Naive thymus-derived CD4-positive, alpha-beta T cell (primary cell): ENCODE results near the gene ADAM12. TPM values are rescaled to one million over a fixed set of nuclear protein-coding genes. Genes with fewer than 3 reads are reported as not detected.

Source experiments
- ATAC-seq: fragments of 150-1000 bp; cut with Tn5 transposase; 2 replicates; pipeline ENCODE4 v1.10.0; 2021; ENCODE audit warnings: mild to moderate bottlenecking, moderate library complexity
- CTCF ChIA-PET: fragments of 350-600 bp; sonication (Branson Sonifier 250); formaldehyde crosslinking; loops from one replicate; lab custom pipeline; 2021; ENCODE audit warnings: antibody characterized with exemption; lab: Charles Lee
- POLR2A ChIA-PET: fragments of 350-600 bp; sonication (Branson Sonifier 250); formaldehyde crosslinking; loops from one replicate; lab custom pipeline; 2021; ENCODE audit warnings: antibody characterized with exemption, inconsistent platforms; lab: Charles Lee
- DNase-seq, 9 donors: peaks; one replicate each; pipeline versions ENCODE4 v3.0.0 to v3.0.0-alpha.2; 2020 to 2022; ENCODE audit warnings: mixed read lengths in 1 of 9
- H3K27ac ChIP-seq: one replicate; pipeline ENCODE4 v1.7.0; 2013; ENCODE audit warnings: mild to moderate bottlenecking, low read depth, low read length, moderate library complexity
- H3K27me3 ChIP-seq, 2 donors: one replicate each; pipeline ENCODE4 v1.7.0; 2013; ENCODE audit warnings: low read length in 2 of 2, mild to moderate bottlenecking in 2 of 2, moderate library complexity in 2 of 2; ENCODE audit not compliant: control insufficient read depth in 2 of 2, insufficient read depth in 2 of 2
- H3K36me3 ChIP-seq, 3 experiments: 1 replicate in 2 of 3; 2 replicates in 1 of 3; pipeline ENCODE4 v1.7.0; 2013; ENCODE audit warnings: low read length in 3 of 3, mild to moderate bottlenecking in 3 of 3, moderate library complexity in 1 of 3; ENCODE audit not compliant: insufficient read depth in 3 of 3, control insufficient read depth in 2 of 3
- H3K4me1 ChIP-seq, 2 donors: one replicate each; pipeline ENCODE4 v1.7.0; 2013; ENCODE audit warnings: low read length in 2 of 2, mild to moderate bottlenecking in 2 of 2, moderate library complexity in 1 of 2; ENCODE audit not compliant: control insufficient read depth in 2 of 2, insufficient read depth in 2 of 2
- H3K4me3 ChIP-seq: 2 replicates; pipeline ENCODE4 v1.7.0; 2013; ENCODE audit warnings: mild to moderate bottlenecking, low read length
- H3K9me3 ChIP-seq, 3 experiments: 1 replicate in 2 of 3; 2 replicates in 1 of 3; pipeline ENCODE4 v1.7.0; 2013; ENCODE audit warnings: low read length in 3 of 3; ENCODE audit not compliant: control insufficient read depth in 2 of 3
- H3K27ac Mint-ChIP-seq, 9 donors: one replicate each; pipeline ENCODE4 v1.8.0; 2020 to 2022; ENCODE audit warnings: mixed read lengths in 9 of 9, mild to moderate bottlenecking in 8 of 9, moderate library complexity in 5 of 9, inconsistent platforms in 2 of 9
- H3K27me3 Mint-ChIP-seq, 5 donors: one replicate each; pipeline ENCODE4 v1.8.0; 2021 to 2022; ENCODE audit warnings: mixed read lengths in 5 of 5, mild to moderate bottlenecking in 1 of 5
- H3K36me3 Mint-ChIP-seq, 5 donors: one replicate each; pipeline ENCODE4 v1.8.0; 2020 to 2022; ENCODE audit warnings: mixed read lengths in 5 of 5, mild to moderate bottlenecking in 3 of 5, inconsistent platforms in 1 of 5
- H3K4me1 Mint-ChIP-seq, 7 donors: one replicate each; pipeline ENCODE4 v1.8.0; 2020 to 2022; ENCODE audit warnings: mixed read lengths in 7 of 7, mild to moderate bottlenecking in 3 of 7, inconsistent platforms in 1 of 7
- H3K4me3 Mint-ChIP-seq, 10 donors: one replicate each; pipeline ENCODE4 v1.8.0; 2020 to 2022; ENCODE audit warnings: mild to moderate bottlenecking in 10 of 10, mixed read lengths in 10 of 10, moderate library complexity in 6 of 10, inconsistent platforms in 2 of 10
- H3K9me3 Mint-ChIP-seq, 11 donors: one replicate each; pipeline ENCODE4 v1.8.0; 2020 to 2022; ENCODE audit warnings: mixed read lengths in 11 of 11, mild to moderate bottlenecking in 4 of 11, inconsistent platforms in 1 of 11, moderate library complexity in 1 of 11
- intact Hi-C, 2 donors: fragments of 100-400 bp; cut with micrococcal nuclease; formaldehyde crosslinking; loops; one replicate each; pipeline ENCODE4 v1.15.1; 2023
- polyA plus RNA-seq, 2 donors: library from polyadenylated mRNA; unstranded; fragments of 300-500 nt; fragmentation: Illumina TruSeq; gene quantifications; one replicate each; pipeline ENCODE4 v1.2.3, GENCODE V29; 2021
- total RNA-seq, 6 experiments: library from RNA in 5 of 6; stranded (reverse) in 5 of 6; gene quantifications; 1 replicate in 5 of 6; 2 replicates in 1 of 6; pipeline ENCODE4 v1.2.3 and lab custom pipeline; 2021 to 2026

The ADAM12 gene
- total and polyA plus RNA-seq, 7 experiments from 2014 or later: 0.58 to 1.0 TPM; not detected in 5

DNA sequence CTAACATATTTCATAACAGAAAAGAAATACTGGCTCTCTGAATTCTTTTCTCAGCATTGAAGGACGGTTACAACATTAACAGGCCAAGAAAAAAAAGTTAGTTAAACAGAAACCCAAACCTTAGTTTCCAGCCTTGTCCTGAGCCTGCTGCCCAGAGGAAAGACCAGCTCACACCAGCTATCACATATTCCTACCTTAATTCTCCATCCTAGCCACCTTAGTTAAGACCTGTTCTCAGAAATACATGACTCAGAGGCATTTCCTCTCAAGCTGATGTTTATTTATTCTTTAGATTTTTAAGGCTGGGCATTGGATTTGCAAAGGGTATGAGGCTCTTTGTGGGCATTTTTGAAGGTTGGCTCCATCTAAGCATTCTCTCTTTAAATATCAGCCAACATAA, 34.3 kb upstream of the ADAM12 start:
- no peak overlapping the region for H3K4me3 Mint-ChIP-seq
- no peak overlapping the region for H3K4me3 ChIP-seq

DNA sequence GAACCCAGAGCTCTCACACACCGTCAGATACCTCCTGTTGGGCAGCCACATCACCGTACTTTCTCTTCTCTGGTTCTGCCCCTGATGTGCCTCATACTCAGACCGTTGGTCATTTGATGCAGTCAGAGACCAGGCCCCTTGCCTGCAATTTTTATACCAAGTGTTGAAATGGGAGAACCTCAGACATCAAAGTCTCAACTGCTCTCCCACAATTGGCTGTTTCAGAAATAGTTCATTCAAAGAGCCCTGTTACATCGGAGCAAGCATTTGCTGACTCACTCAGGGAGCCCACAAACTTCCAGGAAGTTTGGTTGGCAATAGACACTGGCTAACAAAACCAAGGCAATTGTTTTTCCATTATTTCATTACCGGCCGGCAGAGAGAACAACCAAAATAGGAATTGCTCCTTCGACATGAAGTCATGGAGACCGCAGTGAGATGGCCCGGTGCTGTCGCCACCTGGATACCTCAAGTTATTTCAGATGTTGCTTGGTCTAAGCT, 33.5 kb upstream of the ADAM12 start:
- Mint-ChIP-seq H3K9me3 (peaks cover 8 to 58% (median 23%) of the 10 kb centered on the region in 11 donors), H3K4me1 (peaks cover 0 to 4% (median 3%) of the 10 kb centered on the region in 7 donors), H3K27ac (no peak overlapping the region), H3K27me3 (peaks cover 0 to 18% (median 9%) of the 10 kb centered on the region in 5 donors), H3K36me3 (peaks cover 0 to 4% (median 0%) of the 10 kb centered on the region in 5 donors), H3K4me3 (no peak overlapping the region)
- no peaks in the 10 kb centered on the region for H3K36me3 ChIP-seq
- no peak overlapping the region for H3K27ac ChIP-seq
- intact Hi-C loops: no loop called here
- ATAC-seq (no peak), DNase-seq (no peak)
- ChIA-PET CTCF (no interaction called here), POLR2A (no interaction called here)
- H3K4me3 ChIP-seq: no peak overlapping the region
- H3K27me3 ChIP-seq: no peaks in the 10 kb centered on the region
- no peaks in the 10 kb centered on the region for H3K4me1 ChIP-seq
- peaks cover 0 to 15% (median 0%) of the 10 kb centered on the region in 3 experiments for H3K9me3 ChIP-seq

More for the DNA sequence above, 34.3 kb upstream of the ADAM12 start:
- Histone ChIP-seq H3K27me3 (no peaks in the 10 kb centered on the region), H3K4me1 (no peaks in the 10 kb centered on the region), H3K36me3 (no peaks in the 10 kb centered on the region), H3K27ac (no peak overlapping the region), H3K9me3 (peaks cover 0 to 15% (median 0%) of the 10 kb centered on the region in 3 experiments)
- Mint-ChIP-seq H3K36me3 (peaks cover 0 to 4% (median 0%) of the 10 kb centered on the region in 5 donors), H3K4me1 (peaks cover 0 to 4% (median 3%) of the 10 kb centered on the region in 7 donors), H3K27ac (no peak overlapping the region), H3K9me3 (peaks cover 5 to 57% (median 23%) of the 10 kb centered on the region in 11 donors), H3K27me3 (peaks cover 0 to 18% (median 13%) of the 10 kb centered on the region in 5 donors)
- ChIA-PET POLR2A (no interaction called here), CTCF (no interaction called here)
- DNase-seq (no peak), ATAC-seq (no peak)
- intact Hi-C loops: no loop called here

DNA sequence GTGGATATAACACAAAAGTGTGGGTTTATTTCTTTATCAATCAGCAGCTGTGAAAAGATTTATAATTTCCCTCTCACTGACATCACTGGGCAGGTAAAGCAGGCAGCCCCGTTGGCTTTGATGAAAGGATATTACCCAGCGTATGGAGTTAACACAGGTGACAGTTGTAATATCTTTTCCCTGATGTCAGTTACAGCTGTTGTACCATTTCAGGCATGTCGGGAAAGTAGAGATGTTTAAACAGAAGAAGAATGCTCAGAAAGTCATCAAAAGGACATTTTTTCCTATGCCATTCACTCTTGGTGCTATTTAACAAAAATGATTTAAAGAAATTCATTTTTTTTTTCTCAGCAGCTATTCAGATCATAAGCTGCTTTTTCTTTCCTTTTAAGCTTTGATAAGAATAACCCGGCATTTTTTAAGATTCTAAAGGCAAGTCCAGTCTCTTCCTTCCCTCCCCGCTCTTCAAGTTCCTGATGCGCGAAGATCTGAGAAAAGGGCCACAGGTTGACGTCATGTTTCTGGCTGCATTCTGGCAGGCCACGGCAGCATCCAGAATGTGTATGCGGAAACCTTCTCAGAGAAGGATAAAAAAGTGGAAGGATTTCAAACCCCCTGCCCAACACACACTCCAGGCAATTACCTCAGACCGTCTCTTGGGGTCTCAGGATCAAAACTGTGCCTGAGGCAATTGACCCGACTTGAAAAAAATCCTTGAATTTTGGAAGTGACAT, 32.5 kb upstream of the ADAM12 start:
- H3K9me3 Mint-ChIP-seq: peaks cover 8 to 57% (median 24%) of the 10 kb centered on the region in 11 donors
- intact Hi-C loops: no loop called here
- H3K4me1 Mint-ChIP-seq: peaks cover 0 to 3% (median 0%) of the 10 kb centered on the region in 7 donors
- no peak for ATAC-seq
- CTCF ChIA-PET: no interaction called here
- H3K9me3 ChIP-seq: peaks cover 0 to 15% (median 0%) of the 10 kb centered on the region in 3 experiments
- no peak overlapping the region for H3K27ac ChIP-seq
- H3K27me3 ChIP-seq: no peaks in the 10 kb centered on the region
- POLR2A ChIA-PET: no interaction called here
- H3K4me3 Mint-ChIP-seq: no peak overlapping the region
- peaks cover 0 to 16% (median 5%) of the 10 kb centered on the region in 5 donors for H3K27me3 Mint-ChIP-seq
- no peak overlapping the region for H3K27ac Mint-ChIP-seq
- no peak for DNase-seq
- no peak overlapping the region for H3K4me3 ChIP-seq
- H3K36me3 ChIP-seq: no peaks in the 10 kb centered on the region
- no peaks in the 10 kb centered on the region for H3K4me1 ChIP-seq
- peaks cover 0 to 4% (median 0%) of the 10 kb centered on the region in 5 donors for H3K36me3 Mint-ChIP-seq

- Histone ChIP-seq H3K4me1 (no peaks in the 10 kb centered on the region), H3K9me3 (peaks cover 0 to 5% (median 0%) of the 10 kb centered on the region in 3 experiments), H3K27ac (no peak overlapping the region), H3K27me3 (no peaks in the 10 kb centered on the region), H3K4me3 (no peak overlapping the region), H3K36me3 (no peaks in the 10 kb centered on the region)
- no peak for ATAC-seq
- no peak for DNase-seq
- H3K4me3 Mint-ChIP-seq: no peak overlapping the region
- no peak overlapping the region for H3K27ac Mint-ChIP-seq
- H3K4me1 Mint-ChIP-seq: no peaks in the 10 kb centered on the region
- H3K36me3 Mint-ChIP-seq: no peaks in the 10 kb centered on the region
- peaks cover 0 to 5% (median 0%) of the 10 kb centered on the region in 5 donors for H3K27me3 Mint-ChIP-seq
- peaks cover 3 to 31% (median 10%) of the 10 kb centered on the region in 11 donors for H3K9me3 Mint-ChIP-seq
- intact Hi-C loops: no loop called here
- ChIA-PET POLR2A (no interaction called here), CTCF (no interaction called here)
Observed at GRCh38 chr10:126417220-126417825, 29.0 kb upstream of the ADAM12 start.

GRCh38 chr10:126409821-126410220, 21.5 kb upstream of the ADAM12 start:
- ATAC-seq (no peak), DNase-seq (no peak)
- CTCF ChIA-PET: no interaction called here
- H3K36me3 Mint-ChIP-seq: no peaks in the 10 kb centered on the region
- H3K27me3 Mint-ChIP-seq: peaks cover 0 to 8% (median 0%) of the 10 kb centered on the region in 5 donors
- H3K4me1 Mint-ChIP-seq: no peaks in the 10 kb centered on the region
- no peak overlapping the region for H3K27ac Mint-ChIP-seq
- peaks cover 0 to 2% (median 0%) of the 10 kb centered on the region in 11 donors for H3K9me3 Mint-ChIP-seq
- H3K4me3 Mint-ChIP-seq: no peak overlapping the region
- intact Hi-C loops: no loop called here
- H3K9me3 ChIP-seq: no peaks in the 10 kb centered on the region
- H3K36me3 ChIP-seq: no peaks in the 10 kb centered on the region
- no peak overlapping the region for H3K4me3 ChIP-seq
- H3K27ac ChIP-seq: no peak overlapping the region
- H3K4me1 ChIP-seq: no peaks in the 10 kb centered on the region
- POLR2A ChIA-PET: no interaction called here
- no peaks in the 10 kb centered on the region for H3K27me3 ChIP-seq

DNA sequence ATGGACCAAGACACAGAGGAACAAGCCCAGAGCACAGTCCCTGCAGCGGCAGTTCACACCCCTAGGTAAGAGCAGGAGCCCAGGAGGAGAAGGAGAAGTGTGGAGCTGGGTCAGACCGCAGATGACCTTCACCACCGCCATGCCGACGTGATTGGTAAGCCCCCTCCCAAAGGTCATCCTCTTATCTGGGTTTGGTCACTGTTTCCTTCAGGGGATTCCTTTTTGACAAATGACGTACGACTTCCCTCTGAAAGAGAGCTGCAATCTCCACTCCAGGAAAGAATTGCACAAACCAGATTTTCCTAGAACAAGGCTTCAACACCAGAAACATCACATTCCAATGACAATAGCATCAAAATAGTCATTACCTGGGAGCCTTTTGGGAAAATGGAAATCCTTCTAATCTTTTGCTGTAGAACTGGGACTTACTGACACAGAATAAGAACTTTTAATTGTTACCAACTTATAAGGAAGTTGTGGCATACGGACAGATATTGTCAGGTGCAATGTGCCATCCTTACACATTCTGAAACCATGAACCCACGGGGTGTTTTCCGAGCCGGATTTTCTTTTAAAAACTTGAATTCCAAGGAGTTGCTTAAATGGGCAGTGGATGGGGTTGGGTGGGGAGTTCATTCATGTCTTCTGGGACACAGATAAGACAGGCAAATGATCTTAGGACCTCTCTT, 20.8 kb upstream of the ADAM12 start:
- Histone ChIP-seq H3K4me1 (no peaks in the 10 kb centered on the region), H3K9me3 (no peaks in the 10 kb centered on the region), H3K27ac (no peak overlapping the region), H3K4me3 (no peak overlapping the region), H3K27me3 (no peaks in the 10 kb centered on the region), H3K36me3 (no peaks in the 10 kb centered on the region)
- no peaks in the 10 kb centered on the region for H3K36me3 Mint-ChIP-seq
- no peak overlapping the region for H3K27ac Mint-ChIP-seq
- DNase-seq (no peak), ATAC-seq (no peak)
- no peak overlapping the region for H3K4me3 Mint-ChIP-seq
- intact Hi-C loops: no loop called here
- CTCF ChIA-PET: no interaction called here
- peaks cover 0 to 8% (median 0%) of the 10 kb centered on the region in 5 donors for H3K27me3 Mint-ChIP-seq
- peaks cover 0 to 2% (median 0%) of the 10 kb centered on the region in 11 donors for H3K9me3 Mint-ChIP-seq
- POLR2A ChIA-PET: no interaction called here
- H3K4me1 Mint-ChIP-seq: no peaks in the 10 kb centered on the region
